Activated naive CD8-positive, alpha-beta T cell treated with anti-CD3 and anti-CD28 coated beads, Interleukin-2, amount 10 ng/mL, durations not matched to agents 7 days and 5 days (primary cell): ENCODE results near the gene RASL12. TPM values are rescaled to one million over a fixed set of nuclear protein-coding genes. Genes with fewer than 3 reads are reported as not detected.
"Not testable (repeated sequence)": the region's sequence is repeated elsewhere in the genome, so short reads cannot be mapped to it uniquely, and the experiment has no call there.

Source experiments
- ATAC-seq: fragments of 150-1000 bp; cut with Tn5 transposase; one replicate; pipeline ENCODE4 v1.10.0; 2021; ENCODE audit warnings: low read depth, moderate library complexity
- POLR2A ChIA-PET: fragments of 350-600 bp; sonication (Branson Sonifier 250); formaldehyde crosslinking; loops from one replicate; lab custom pipeline; 2021; ENCODE audit warnings: antibody characterized with exemption; lab: Charles Lee
- DNase-seq: peaks from one replicate; pipeline ENCODE4 v3.0.0; 2021
- H3K27ac Mint-ChIP-seq: one replicate; pipeline ENCODE4 v1.8.0; 2022; ENCODE audit warnings: mild to moderate bottlenecking, mixed read lengths
- H3K27me3 Mint-ChIP-seq: one replicate; pipeline ENCODE4 v1.8.0; 2022; ENCODE audit warnings: mild to moderate bottlenecking, moderate library complexity, mixed read lengths
- H3K36me3 Mint-ChIP-seq: one replicate; pipeline ENCODE4 v1.8.0; 2021; ENCODE audit warnings: mild to moderate bottlenecking, mixed read lengths
- H3K4me1 Mint-ChIP-seq: one replicate; pipeline ENCODE4 v1.8.0; 2021; ENCODE audit warnings: mixed read lengths
- H3K4me3 Mint-ChIP-seq: one replicate; pipeline ENCODE4 v1.8.0; 2022; ENCODE audit warnings: mild to moderate bottlenecking, moderate library complexity, mixed read lengths
- H3K9me3 Mint-ChIP-seq: one replicate; pipeline ENCODE4 v1.8.0; 2021; ENCODE audit warnings: mixed read lengths
- total RNA-seq, 2 experiments: library from RNA; stranded (reverse); gene quantifications; one replicate each; pipeline ENCODE4 v1.2.3, GENCODE V29; 2021

Gene RASL12
- total RNA-seq, 2 experiments from 2014 or later: not detected

- H3K27ac Mint-ChIP-seq: no peak overlapping the region
- H3K36me3 Mint-ChIP-seq: no peaks in the 10 kb centered on the region
- H3K4me1 Mint-ChIP-seq: peaks cover 7% of the 10 kb centered on the region
- ATAC-seq (no peak), DNase-seq (no peak)
- no peaks in the 10 kb centered on the region for H3K9me3 Mint-ChIP-seq
- no peak overlapping the region for H3K4me3 Mint-ChIP-seq
- POLR2A ChIA-PET: no interaction called here
- peaks cover 7% of the 10 kb centered on the region for H3K27me3 Mint-ChIP-seq
Measured at GRCh38 chr15:65037309-65037708, 30.5 kb downstream of the RASL12 start.

- Mint-ChIP-seq H3K27me3 (peaks cover 21% of the 10 kb centered on the region), H3K4me1 (peaks cover 7% of the 10 kb centered on the region), H3K9me3 (no peaks in the 10 kb centered on the region), H3K4me3 (no peak overlapping the region), H3K27ac (no peak overlapping the region), H3K36me3 (no peaks in the 10 kb centered on the region)
- POLR2A ChIA-PET: interaction anchor here (1.5 kb wide), 1 partner anchor 266 kb away, joined by 4 read pairs; no protein-coding TSS in a partner anchor
- DNase-seq (no peak), ATAC-seq (no peak)
Measured at GRCh38 chr15:65034719-65035118, 33.1 kb downstream of the RASL12 start.

GRCh38 chr15:65033659-65034269 lies 34.0 kb downstream of the RASL12 start:
- Mint-ChIP-seq H3K9me3 (no peaks in the 10 kb centered on the region), H3K27ac (no peak overlapping the region), H3K27me3 (peaks cover 21% of the 10 kb centered on the region), H3K36me3 (no peaks in the 10 kb centered on the region), H3K4me1 (peaks cover 7% of the 10 kb centered on the region), H3K4me3 (no peak overlapping the region)
- no peak for DNase-seq
- POLR2A ChIA-PET: interaction anchor here (1.5 kb wide), 1 partner anchor 267 kb away, joined by 4 read pairs; no protein-coding TSS in a partner anchor
- ATAC-seq: no peak

GRCh38 chr15:65032801-65033537 lies 34.8 kb downstream of the RASL12 start:
- no peak overlapping the region for H3K27ac Mint-ChIP-seq
- DNase-seq (no peak), ATAC-seq (peak; percentile 27)
- POLR2A ChIA-PET: interaction anchor here (1.5 kb wide), 1 partner anchor 267 kb away, joined by 4 read pairs; no protein-coding TSS in a partner anchor
- peaks cover 12% of the 10 kb centered on the region for H3K4me1 Mint-ChIP-seq
- peaks cover 21% of the 10 kb centered on the region for H3K27me3 Mint-ChIP-seq
- no peaks in the 10 kb centered on the region for H3K9me3 Mint-ChIP-seq
- H3K36me3 Mint-ChIP-seq: no peaks in the 10 kb centered on the region
- H3K4me3 Mint-ChIP-seq: no peak overlapping the region

- Mint-ChIP-seq H3K4me1 (peaks cover 14% of the 10 kb centered on the region), H3K27me3 (peaks cover 17% of the 10 kb centered on the region), H3K9me3 (no peaks in the 10 kb centered on the region), H3K4me3 (peak overlapping the region; percentile 55), H3K27ac (no peak overlapping the region), H3K36me3 (no peaks in the 10 kb centered on the region)
- POLR2A ChIA-PET: no interaction called here
- DNase-seq (no peak), ATAC-seq (no peak)
Measured at GRCh38 chr15:65029736-65030208, 38.0 kb downstream of the RASL12 start.

- H3K27ac Mint-ChIP-seq: peak within 1 kb of the TSS; percentile 83
- H3K4me3 Mint-ChIP-seq: peak within 1 kb of the TSS; percentile 91
- no peaks in the 10 kb centered on the region for H3K9me3 Mint-ChIP-seq
- DNase-seq: peak; percentile 93
- POLR2A ChIA-PET: no interaction called here
- peaks cover 17% of the 10 kb centered on the region for H3K27me3 Mint-ChIP-seq
- no peaks in the 10 kb centered on the region for H3K36me3 Mint-ChIP-seq
- H3K4me1 Mint-ChIP-seq: peaks cover 14% of the 10 kb centered on the region
- ATAC-seq: peak; percentile 92
Measured at GRCh38 chr15:65028921-65029735, 38.7 kb downstream of the RASL12 start, which contains the start of gene MTFMT. MTFMT (minus strand) TSS chr15:65029639; CDS start chr15:65029613, 26 bp downstream.

- DNase-seq (no peak), ATAC-seq (no peak)
- POLR2A ChIA-PET: interaction anchor here (0.8 kb wide), 1 partner anchor 276 kb away, joined by 3 read pairs; the partner anchor contains the start of gene RNU5B-1
- Mint-ChIP-seq H3K36me3 (peaks cover 4% of the 10 kb centered on the region), H3K9me3 (no peaks in the 10 kb centered on the region), H3K4me1 (peaks cover 10% of the 10 kb centered on the region), H3K27me3 (peaks cover 17% of the 10 kb centered on the region), H3K27ac (peak overlapping the region; percentile 83), H3K4me3 (peak overlapping the region; percentile 91)
Measured at GRCh38 chr15:65028338-65028737, 39.5 kb downstream of the RASL12 start.

GRCh38 chr15:65027593-65027992 lies 40.2 kb downstream of the RASL12 start:
- Mint-ChIP-seq H3K36me3 (peaks cover 7% of the 10 kb centered on the region), H3K27me3 (peaks cover 16% of the 10 kb centered on the region), H3K9me3 (no peaks in the 10 kb centered on the region), H3K4me3 (peak overlapping the region; percentile 91), H3K27ac (peak overlapping the region; percentile 83), H3K4me1 (peaks cover 8% of the 10 kb centered on the region)
- no peak for ATAC-seq
- DNase-seq: no peak
- POLR2A ChIA-PET: interaction anchor here (0.8 kb wide), 1 partner anchor 277 kb away, joined by 3 read pairs; the partner anchor contains the start of gene RNU5B-1

- POLR2A ChIA-PET: no interaction called here
- peaks cover 8% of the 10 kb centered on the region for H3K4me1 Mint-ChIP-seq
- peaks cover 7% of the 10 kb centered on the region for H3K36me3 Mint-ChIP-seq
- no peak for DNase-seq
- H3K9me3 Mint-ChIP-seq: no peaks in the 10 kb centered on the region
- H3K4me3 Mint-ChIP-seq: no peak overlapping the region
- ATAC-seq: no peak
- H3K27me3 Mint-ChIP-seq: peaks cover 10% of the 10 kb centered on the region
- no peak overlapping the region for H3K27ac Mint-ChIP-seq
Measured at GRCh38 chr15:65026756-65027155, 41.0 kb downstream of the RASL12 start.

GRCh38 chr15:65021488-65021887 lies 46.3 kb downstream of the RASL12 start:
- H3K27ac Mint-ChIP-seq: no peak overlapping the region
- POLR2A ChIA-PET: no interaction called here
- DNase-seq: no peak
- H3K9me3 Mint-ChIP-seq: no peaks in the 10 kb centered on the region
- no peaks in the 10 kb centered on the region for H3K27me3 Mint-ChIP-seq
- H3K4me3 Mint-ChIP-seq: no peak overlapping the region
- no peaks in the 10 kb centered on the region for H3K4me1 Mint-ChIP-seq
- no peak for ATAC-seq
- peaks cover 19% of the 10 kb centered on the region for H3K36me3 Mint-ChIP-seq

GRCh38 chr15:65020419-65020818 lies 47.4 kb downstream of the RASL12 start:
- POLR2A ChIA-PET: no interaction called here
- H3K9me3 Mint-ChIP-seq: no peaks in the 10 kb centered on the region
- ATAC-seq (no peak), DNase-seq (no peak)
- peaks cover 25% of the 10 kb centered on the region for H3K36me3 Mint-ChIP-seq
- no peaks in the 10 kb centered on the region for H3K27me3 Mint-ChIP-seq
- H3K27ac Mint-ChIP-seq: no peak overlapping the region
- H3K4me3 Mint-ChIP-seq: no peak overlapping the region
- H3K4me1 Mint-ChIP-seq: no peaks in the 10 kb centered on the region

- H3K4me3 Mint-ChIP-seq, ATAC-seq, H3K4me1 Mint-ChIP-seq, DNase-seq, H3K9me3 Mint-ChIP-seq, H3K27me3 Mint-ChIP-seq, H3K27ac Mint-ChIP-seq: not testable (repeated sequence)
- POLR2A ChIA-PET: interaction anchor here (0.6 kb wide), 1 partner anchor 17 kb away, joined by 7 read pairs; no protein-coding TSS in a partner anchor
- peaks cover 42% of the 10 kb centered on the region for H3K36me3 Mint-ChIP-seq
Measured at GRCh38 chr15:65011198-65011597, 56.6 kb downstream of the RASL12 start.

GRCh38 chr15:65008983-65009382 lies 58.8 kb downstream of the RASL12 start:
- H3K9me3 Mint-ChIP-seq: peaks cover 5% of the 10 kb centered on the region
- POLR2A ChIA-PET: no interaction called here
- H3K27ac Mint-ChIP-seq: no peak overlapping the region
- no peaks in the 10 kb centered on the region for H3K27me3 Mint-ChIP-seq
- H3K36me3 Mint-ChIP-seq: peaks cover 26% of the 10 kb centered on the region
- ATAC-seq (no peak), DNase-seq (no peak)
- H3K4me3 Mint-ChIP-seq: no peak overlapping the region
- no peaks in the 10 kb centered on the region for H3K4me1 Mint-ChIP-seq
